BLaER1 (cell line): ENCODE results near the gene PCCB.

ENCODE experiments used
- H3K27ac ChIP-seq: shearing (Covaris generic); formaldehyde crosslinking; 2 replicates; pipeline ENCODE4 v1.8.1; 2022
- H3K27me3 ChIP-seq: shearing (Covaris generic); formaldehyde crosslinking; 2 replicates; pipeline ENCODE4 v1.8.1; 2022
- H3K36me3 ChIP-seq: shearing (Covaris generic); formaldehyde crosslinking; 2 replicates; pipeline ENCODE4 v1.8.1; 2022
- H3K4me1 ChIP-seq: shearing (Covaris generic); formaldehyde crosslinking; 2 replicates; pipeline ENCODE4 v1.8.1; 2022
- H3K4me2 ChIP-seq: shearing (Covaris generic); formaldehyde crosslinking; 2 replicates; pipeline ENCODE4 v1.8.1; 2022
- H3K4me3 ChIP-seq: shearing (Covaris generic); formaldehyde crosslinking; 2 replicates; pipeline ENCODE4 v1.8.1; 2022
- H3K9ac ChIP-seq: shearing (Covaris generic); formaldehyde crosslinking; 2 replicates; pipeline ENCODE4 v1.8.1; 2022
- H3K9me3 ChIP-seq: shearing (Covaris generic); formaldehyde crosslinking; 2 replicates; pipeline ENCODE4 v1.8.1; 2022
- H4K20me1 ChIP-seq: shearing (Covaris generic); formaldehyde crosslinking; 2 replicates; pipeline ENCODE4 v1.8.1; 2022
- Cebpa-rat ChIP-seq: shearing (Covaris generic); IDR thresholded peaks from 2 replicates; pipeline ENCODE4 v1.8.1; 2022

The PCCB gene

GRCh38 chr3:136239094-136239493 is 11.0 kb upstream of the PCCB start:
- Histone ChIP-seq H3K4me1 (no peaks in the 10 kb centered on the region), H3K36me3 (no peaks in the 10 kb centered on the region), H4K20me1 (no peaks in the 10 kb centered on the region), H3K27ac (no peak overlapping the region), H3K27me3 (no peaks in the 10 kb centered on the region), H3K4me3 (no peak overlapping the region), H3K9ac (no peak overlapping the region), H3K4me2 (no peak overlapping the region), H3K9me3 (no peaks in the 10 kb centered on the region)
- TF ChIP-seq Cebpa-rat: no peak

GRCh38 chr3:136245691-136246090 is 4.4 kb upstream of the PCCB start:
- Histone ChIP-seq H3K36me3 (no peaks in the 10 kb centered on the region), H3K9me3 (no peaks in the 10 kb centered on the region), H3K4me1 (peaks cover 22% of the 10 kb centered on the region), H3K27me3 (no peaks in the 10 kb centered on the region), H3K4me3 (no peak overlapping the region), H3K9ac (no peak overlapping the region), H4K20me1 (no peaks in the 10 kb centered on the region), H3K4me2 (peak overlapping the region; percentile 47), H3K27ac (no peak overlapping the region)
- TF ChIP-seq Cebpa-rat: no peak

- Histone ChIP-seq H3K36me3 (no peaks in the 10 kb centered on the region), H4K20me1 (peaks cover 10% of the 10 kb centered on the region; the same call in 1 of the 2 replicates), H3K27ac (no peak overlapping the region), H3K9me3 (no peaks in the 10 kb centered on the region), H3K4me1 (peaks cover 39% of the 10 kb centered on the region), H3K4me3 (no peak overlapping the region), H3K27me3 (no peaks in the 10 kb centered on the region), H3K9ac (no peak overlapping the region), H3K4me2 (no peak overlapping the region)
- no peak for TF ChIP-seq Cebpa-rat
These were observed 2.7 kb upstream of the PCCB start for GRCh38 chr3:136247436-136247835.

GRCh38 chr3:136247855-136248590 is 2.1 kb upstream of the PCCB start:
- Histone ChIP-seq H4K20me1 (peaks cover 10% of the 10 kb centered on the region; the same call in 1 of the 2 replicates), H3K9ac (no peak overlapping the region), H3K4me1 (peaks cover 40% of the 10 kb centered on the region), H3K4me3 (no peak overlapping the region), H3K27me3 (no peaks in the 10 kb centered on the region), H3K9me3 (no peaks in the 10 kb centered on the region), H3K36me3 (no peaks in the 10 kb centered on the region), H3K27ac (no peak overlapping the region), H3K4me2 (no peak overlapping the region)
- no peak for TF ChIP-seq Cebpa-rat

- Histone ChIP-seq H3K27me3 (no peaks in the 10 kb centered on the region), H3K4me1 (peaks cover 40% of the 10 kb centered on the region), H3K36me3 (0 out of 2 replicates have a peak, but pooled peaks cover 2% of the 10 kb centered on the region), H3K27ac (no peak overlapping the region), H3K4me3 (no peak overlapping the region), H3K9me3 (no peaks in the 10 kb centered on the region), H3K4me2 (no peak overlapping the region), H3K9ac (no peak overlapping the region), H4K20me1 (peaks cover 14% of the 10 kb centered on the region; the same call in 1 of the 2 replicates)
- TF ChIP-seq Cebpa-rat: no peak
These were observed 1.0 kb upstream of the PCCB start for GRCh38 chr3:136249091-136249490.

GRCh38 chr3:136249593-136249992 is 547 bp upstream of the PCCB start:
- peak overlapping the region; percentile 88 for H3K27ac ChIP-seq

GRCh38 chr3:136250903-136251460 is 842 bp downstream of the PCCB start:
- no peaks in the 10 kb centered on the region for H3K9me3 ChIP-seq
- no peak for TF ChIP-seq Cebpa-rat

More at GRCh38 chr3:136249593-136249992, 547 bp upstream of the PCCB start:
- TF ChIP-seq Cebpa-rat: peak; percentile 52; the same call in 1 of the 2 replicates
- H3K36me3 ChIP-seq: peaks cover 6% of the 10 kb centered on the region; the same call in 1 of the 2 replicates
- H3K9ac ChIP-seq: peak overlapping the region; percentile 86
- H3K4me1 ChIP-seq: peaks cover 40% of the 10 kb centered on the region
- peak overlapping the region; percentile 86 for H3K4me2 ChIP-seq
- peaks cover 14% of the 10 kb centered on the region; the same call in 1 of the 2 replicates for H4K20me1 ChIP-seq
- peak overlapping the region; percentile 72 for H3K4me3 ChIP-seq
- H3K9me3 ChIP-seq: no peaks in the 10 kb centered on the region
- H3K27me3 ChIP-seq: no peaks in the 10 kb centered on the region

GRCh38 chr3:136251511-136251910 is 1.4 kb downstream of the PCCB start:
- H3K27ac ChIP-seq: peak overlapping the region; percentile 88
- peak overlapping the region; percentile 72 for H3K4me3 ChIP-seq
- H3K4me2 ChIP-seq: peak overlapping the region; percentile 86
- TF ChIP-seq Cebpa-rat: no peak
- no peaks in the 10 kb centered on the region for H3K9me3 ChIP-seq
- peaks cover 25% of the 10 kb centered on the region for H3K36me3 ChIP-seq
- H3K4me1 ChIP-seq: peaks cover 29% of the 10 kb centered on the region
- H3K9ac ChIP-seq: peak overlapping the region; percentile 86; the same call in 1 of the 2 replicates
- H3K27me3 ChIP-seq: no peaks in the 10 kb centered on the region
- H4K20me1 ChIP-seq: peaks cover 32% of the 10 kb centered on the region

More at GRCh38 chr3:136250903-136251460, 842 bp downstream of the PCCB start:
- H3K4me1 ChIP-seq: peaks cover 34% of the 10 kb centered on the region
- H3K4me2 ChIP-seq: peak overlapping the region; percentile 86
- no peaks in the 10 kb centered on the region for H3K27me3 ChIP-seq
- H3K36me3 ChIP-seq: peaks cover 20% of the 10 kb centered on the region
- H3K9ac ChIP-seq: peak overlapping the region; percentile 86
- peaks cover 28% of the 10 kb centered on the region for H4K20me1 ChIP-seq
- peak overlapping the region; percentile 88 for H3K27ac ChIP-seq
- H3K4me3 ChIP-seq: peak overlapping the region; percentile 72

GRCh38 chr3:136255672-136256406 is 5.7 kb downstream of the PCCB start:
- peaks cover 32% of the 10 kb centered on the region for H4K20me1 ChIP-seq
- H3K9me3 ChIP-seq: no peaks in the 10 kb centered on the region
- H3K9ac ChIP-seq: no peak overlapping the region
- H3K27ac ChIP-seq: no peak overlapping the region
- no peak overlapping the region for H3K4me2 ChIP-seq
- peaks cover 17% of the 10 kb centered on the region for H3K4me1 ChIP-seq
- peaks cover 67% of the 10 kb centered on the region for H3K36me3 ChIP-seq
- H3K27me3 ChIP-seq: no peaks in the 10 kb centered on the region
- no peak overlapping the region for H3K4me3 ChIP-seq
- no peak for TF ChIP-seq Cebpa-rat
